ENCODE data around the gene NTN4.
"Not testable (repeated sequence)": the region's sequence is repeated elsewhere in the genome, so short reads cannot be mapped to it uniquely, and the experiment has no call there.

NTN4 gene

DNA sequence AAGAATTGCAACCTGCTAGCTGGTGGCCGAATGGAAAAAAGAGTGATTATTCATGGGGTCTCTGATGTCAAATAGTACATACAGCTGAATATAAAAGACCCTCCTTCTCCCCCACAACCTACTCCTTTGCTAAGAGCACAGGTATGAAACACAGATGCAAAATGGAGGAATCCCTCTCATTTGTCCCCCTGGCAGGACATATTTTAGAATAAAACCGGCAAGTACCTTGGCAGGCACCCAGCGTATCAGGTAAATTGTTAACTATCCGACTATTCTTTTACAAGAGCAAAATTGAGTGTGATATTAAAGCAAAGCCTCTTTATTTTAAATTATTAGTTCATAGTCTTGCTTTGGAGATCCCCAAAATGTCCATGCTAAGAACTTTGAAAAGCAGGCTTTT lies 165.6 kb downstream of the NTN4 start:
- POLR2A ChIA-PET, result no interaction called here
- Histone ChIP-seq H3K4me3 (ENCODE audit: control insufficient read depth in 1 of 7, extremely low read depth in 1 of 7, insufficient read depth in 4 of 7, low read depth in 2 of 7, low read length in 6 of 7) (no peak overlapping the region), H3K27me3 (replicated peaks in 2 of 5; ENCODE audit: control insufficient read depth in 4 of 5, insufficient read depth in 5 of 5, low read length in 4 of 5) (no peaks in the 10 kb centered on the region), H3K4me1 (ENCODE audit: control extremely low read depth in 1 of 4, control insufficient read depth in 4 of 4, insufficient read depth in 4 of 4, low read length in 3 of 4) (no peaks in the 10 kb centered on the region), H3K9me3 (ENCODE audit: control extremely low read depth in 1 of 5, control insufficient read depth in 4 of 5, insufficient read depth in 2 of 5, low read depth in 1 of 5, low read length in 4 of 5) (no peaks in the 10 kb centered on the region), H3K36me3 (ENCODE audit: control insufficient read depth in 4 of 4, insufficient read depth in 4 of 4, low read length in 3 of 4) (no peaks in the 10 kb centered on the region), H3K27ac (ENCODE audit: insufficient read depth in 1 of 2, low read depth in 1 of 2, low read length in 2 of 2, poor library complexity in 1 of 2, severe bottlenecking in 2 of 2) (no peak overlapping the region)
- CTCF ChIA-PET, result no interaction called here
- no peak for DNase-seq
- 83% methylated on average over 1 of the region's 4 CpGs for WGBS (ENCODE audit: insufficient coverage)

DNA sequence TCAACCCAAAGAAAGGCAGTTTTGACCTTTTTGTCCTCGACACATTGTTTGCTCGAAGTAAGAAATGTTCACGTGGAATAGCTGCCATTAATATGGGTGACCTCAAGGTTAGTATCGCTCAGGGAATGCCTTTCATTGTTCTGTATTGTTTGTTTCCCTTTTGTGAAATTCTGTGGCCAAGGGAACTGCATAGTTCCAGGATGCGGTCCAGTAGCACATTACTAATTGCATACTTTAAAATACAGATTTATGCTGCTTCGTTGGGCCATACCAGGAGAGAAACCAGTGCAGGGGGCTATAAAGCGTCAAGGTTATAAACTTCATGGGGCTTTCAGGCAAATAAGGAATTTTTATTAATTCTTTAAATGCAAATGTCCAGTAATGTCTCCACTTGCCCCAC lies 166.0 kb downstream of the NTN4 start:
- Histone ChIP-seq H3K4me3 (ENCODE audit: control insufficient read depth in 1 of 7, extremely low read depth in 1 of 7, insufficient read depth in 4 of 7, low read depth in 2 of 7, low read length in 6 of 7) (no peak overlapping the region), H3K4me1 (ENCODE audit: control extremely low read depth in 1 of 4, control insufficient read depth in 4 of 4, insufficient read depth in 4 of 4, low read length in 3 of 4) (no peaks in the 10 kb centered on the region), H3K9me3 (ENCODE audit: control extremely low read depth in 1 of 5, control insufficient read depth in 4 of 5, insufficient read depth in 2 of 5, low read depth in 1 of 5, low read length in 4 of 5) (no peaks in the 10 kb centered on the region), H3K27me3 (replicated peaks in 2 of 5; ENCODE audit: control insufficient read depth in 4 of 5, insufficient read depth in 5 of 5, low read length in 4 of 5) (no peaks in the 10 kb centered on the region), H3K27ac (ENCODE audit: insufficient read depth in 1 of 2, low read depth in 1 of 2, low read length in 2 of 2, poor library complexity in 1 of 2, severe bottlenecking in 2 of 2) (no peak overlapping the region), H3K36me3 (ENCODE audit: control insufficient read depth in 4 of 4, insufficient read depth in 4 of 4, low read length in 3 of 4) (no peaks in the 10 kb centered on the region)
- no peak for DNase-seq
- WGBS (ENCODE audit: insufficient coverage), result 81% methylated on average over 2 of the region's 7 CpGs
- ChIA-PET CTCF (no interaction called here), POLR2A (no interaction called here)

DNA sequence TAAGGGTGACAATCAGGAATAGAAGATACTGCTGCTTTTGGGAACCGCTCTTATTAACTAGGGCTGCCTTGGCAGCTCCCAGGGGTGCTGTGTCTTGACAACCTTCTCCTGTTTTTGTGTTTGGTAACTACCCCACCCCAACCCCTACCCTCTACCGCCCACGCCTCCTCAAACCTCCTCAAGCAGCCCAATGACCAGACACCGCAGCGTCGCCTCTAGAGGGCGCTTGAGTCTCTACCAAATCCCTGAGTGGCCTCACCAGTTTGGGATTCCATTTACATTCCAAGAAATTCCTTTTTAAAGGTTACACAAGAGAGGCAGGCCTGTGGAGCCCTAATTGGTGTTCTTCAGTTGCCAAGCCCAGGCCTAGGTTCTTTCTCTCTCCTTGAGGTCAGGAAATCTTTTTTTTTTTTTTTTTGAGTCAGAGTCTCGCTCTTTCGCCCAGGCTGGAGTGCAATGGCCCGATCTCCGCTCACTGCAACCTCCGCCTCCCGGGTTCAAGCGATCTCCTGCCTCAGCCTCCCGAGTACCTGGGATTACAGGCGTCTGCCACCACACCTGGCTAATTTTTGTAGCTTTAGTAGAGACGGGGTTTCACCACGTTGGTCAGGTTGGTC lies 166.9 kb downstream of the NTN4 start:
- CTCF ChIA-PET, result no interaction called here
- DNase-seq, result peak; percentile 42 to 76 (median 57)
- Histone ChIP-seq H3K27ac (ENCODE audit: insufficient read depth in 1 of 2, low read depth in 1 of 2, low read length in 2 of 2, poor library complexity in 1 of 2, severe bottlenecking in 2 of 2) (no peak overlapping the region), H3K9me3 (ENCODE audit: control extremely low read depth in 1 of 5, control insufficient read depth in 4 of 5, insufficient read depth in 2 of 5, low read depth in 1 of 5, low read length in 4 of 5) (no peaks in the 10 kb centered on the region), H3K4me3 (ENCODE audit: control insufficient read depth in 1 of 7, extremely low read depth in 1 of 7, insufficient read depth in 4 of 7, low read depth in 2 of 7, low read length in 6 of 7) (no peak overlapping the region), H3K36me3 (ENCODE audit: control insufficient read depth in 4 of 4, insufficient read depth in 4 of 4, low read length in 3 of 4) (no peaks in the 10 kb centered on the region), H3K4me1 (ENCODE audit: control extremely low read depth in 1 of 4, control insufficient read depth in 4 of 4, insufficient read depth in 4 of 4, low read length in 3 of 4) (no peaks in the 10 kb centered on the region), H3K27me3 (replicated peaks in 2 of 5; ENCODE audit: control insufficient read depth in 4 of 5, insufficient read depth in 5 of 5, low read length in 4 of 5) (no peaks in the 10 kb centered on the region)
- POLR2A ChIA-PET, result no interaction called here
- WGBS (ENCODE audit: insufficient coverage), result 63% methylated on average over 17 of the region's 18 CpGs

GRCh38 chr12:95622879-95623278 lies 167.7 kb downstream of the NTN4 start:
- Histone ChIP-seq H3K9me3 (ENCODE audit: control extremely low read depth in 1 of 5, control insufficient read depth in 4 of 5, insufficient read depth in 2 of 5, low read depth in 1 of 5, low read length in 4 of 5) (no peaks in the 10 kb centered on the region), H3K4me1 (ENCODE audit: control extremely low read depth in 1 of 4, control insufficient read depth in 4 of 4, insufficient read depth in 4 of 4, low read length in 3 of 4) (no peaks in the 10 kb centered on the region), H3K27ac (ENCODE audit: insufficient read depth in 1 of 2, low read depth in 1 of 2, low read length in 2 of 2, poor library complexity in 1 of 2, severe bottlenecking in 2 of 2) (no peak overlapping the region), H3K27me3 (replicated peaks in 2 of 5; ENCODE audit: control insufficient read depth in 4 of 5, insufficient read depth in 5 of 5, low read length in 4 of 5) (no peaks in the 10 kb centered on the region), H3K36me3 (ENCODE audit: control insufficient read depth in 4 of 4, insufficient read depth in 4 of 4, low read length in 3 of 4) (no peaks in the 10 kb centered on the region), H3K4me3 (ENCODE audit: control insufficient read depth in 1 of 7, extremely low read depth in 1 of 7, insufficient read depth in 4 of 7, low read depth in 2 of 7, low read length in 6 of 7) (no peak overlapping the region)
- 100% methylated on average over 3 of the region's 3 CpGs for WGBS (ENCODE audit: insufficient coverage)
- POLR2A ChIA-PET, result no interaction called here
- no peak for DNase-seq
- CTCF ChIA-PET, result no interaction called here

- no peaks in the 10 kb centered on the region for H3K4me1 ChIP-seq (ENCODE audit: control extremely low read depth in 1 of 4, control insufficient read depth in 4 of 4, insufficient read depth in 4 of 4, low read length in 3 of 4)
- no peak for DNase-seq
- no peak overlapping the region for H3K27ac ChIP-seq (ENCODE audit: insufficient read depth in 1 of 2, low read depth in 1 of 2, low read length in 2 of 2, poor library complexity in 1 of 2, severe bottlenecking in 2 of 2)
- ChIA-PET CTCF (no interaction called here), POLR2A (no interaction called here)
- H3K9me3 ChIP-seq (ENCODE audit: control extremely low read depth in 1 of 5, control insufficient read depth in 4 of 5, insufficient read depth in 2 of 5, low read depth in 1 of 5, low read length in 4 of 5), result no peaks in the 10 kb centered on the region
- no peak overlapping the region for H3K4me3 ChIP-seq (ENCODE audit: control insufficient read depth in 1 of 7, extremely low read depth in 1 of 7, insufficient read depth in 4 of 7, low read depth in 2 of 7, low read length in 6 of 7)
- H3K36me3 ChIP-seq (ENCODE audit: control insufficient read depth in 4 of 4, insufficient read depth in 4 of 4, low read length in 3 of 4), result no peaks in the 10 kb centered on the region
- H3K27me3 ChIP-seq (replicated peaks in 2 of 5; ENCODE audit: control insufficient read depth in 4 of 5, insufficient read depth in 5 of 5, low read length in 4 of 5), result no peaks in the 10 kb centered on the region
- 95% methylated on average over 2 of the region's 6 CpGs for WGBS (ENCODE audit: insufficient coverage)
Observed at GRCh38 chr12:95621725-95622124, 168.8 kb downstream of the NTN4 start.

GRCh38 chr12:95620171-95620570 lies 170.4 kb downstream of the NTN4 start:
- H3K27ac ChIP-seq (ENCODE audit: insufficient read depth in 1 of 2, low read depth in 1 of 2, low read length in 2 of 2, poor library complexity in 1 of 2, severe bottlenecking in 2 of 2), result no peak overlapping the region
- no peak overlapping the region for H3K4me3 ChIP-seq (ENCODE audit: control insufficient read depth in 1 of 7, extremely low read depth in 1 of 7, insufficient read depth in 4 of 7, low read depth in 2 of 7, low read length in 6 of 7)
- 78% methylated on average over 3 of the region's 4 CpGs for WGBS (ENCODE audit: insufficient coverage)
- H3K27me3 ChIP-seq (replicated peaks in 2 of 5; ENCODE audit: control insufficient read depth in 4 of 5, insufficient read depth in 5 of 5, low read length in 4 of 5), result no peaks in the 10 kb centered on the region
- no peak for DNase-seq
- H3K36me3 ChIP-seq (ENCODE audit: control insufficient read depth in 4 of 4, insufficient read depth in 4 of 4, low read length in 3 of 4), result no peaks in the 10 kb centered on the region
- no peaks in the 10 kb centered on the region for H3K9me3 ChIP-seq (ENCODE audit: control extremely low read depth in 1 of 5, control insufficient read depth in 4 of 5, insufficient read depth in 2 of 5, low read depth in 1 of 5, low read length in 4 of 5)
- ChIA-PET CTCF (no interaction called here), POLR2A (no interaction called here)
- H3K4me1 ChIP-seq (ENCODE audit: control extremely low read depth in 1 of 4, control insufficient read depth in 4 of 4, insufficient read depth in 4 of 4, low read length in 3 of 4), result no peaks in the 10 kb centered on the region

GRCh38 chr12:95616470-95616869 lies 174.1 kb downstream of the NTN4 start:
- H3K27ac ChIP-seq (ENCODE audit: insufficient read depth in 1 of 2, low read depth in 1 of 2, low read length in 2 of 2, poor library complexity in 1 of 2, severe bottlenecking in 2 of 2); POLR2A ChIA-PET; CTCF ChIA-PET; H3K9me3 ChIP-seq (ENCODE audit: control extremely low read depth in 1 of 5, control insufficient read depth in 4 of 5, insufficient read depth in 2 of 5, low read depth in 1 of 5, low read length in 4 of 5); H3K4me1 ChIP-seq (ENCODE audit: control extremely low read depth in 1 of 4, control insufficient read depth in 4 of 4, insufficient read depth in 4 of 4, low read length in 3 of 4); H3K4me3 ChIP-seq (ENCODE audit: control insufficient read depth in 1 of 7, extremely low read depth in 1 of 7, insufficient read depth in 4 of 7, low read depth in 2 of 7, low read length in 6 of 7); DNase-seq; H3K36me3 ChIP-seq (ENCODE audit: control insufficient read depth in 4 of 4, insufficient read depth in 4 of 4, low read length in 3 of 4); H3K27me3 ChIP-seq (replicated peaks in 2 of 5; ENCODE audit: control insufficient read depth in 4 of 5, insufficient read depth in 5 of 5, low read length in 4 of 5): not testable (repeated sequence)
- WGBS (ENCODE audit: insufficient coverage), result no CpG with 5 or more reads among the region's 7 CpGs
